ENCODE data around the gene PDE1A.

PDE1A gene

GRCh38 chr2:182426918-182427240 lies at the start of gene PDE1A:
Gene PDE1A (minus strand): TSS chr2:182427036.
- DNase-seq, result no peak

DNA sequence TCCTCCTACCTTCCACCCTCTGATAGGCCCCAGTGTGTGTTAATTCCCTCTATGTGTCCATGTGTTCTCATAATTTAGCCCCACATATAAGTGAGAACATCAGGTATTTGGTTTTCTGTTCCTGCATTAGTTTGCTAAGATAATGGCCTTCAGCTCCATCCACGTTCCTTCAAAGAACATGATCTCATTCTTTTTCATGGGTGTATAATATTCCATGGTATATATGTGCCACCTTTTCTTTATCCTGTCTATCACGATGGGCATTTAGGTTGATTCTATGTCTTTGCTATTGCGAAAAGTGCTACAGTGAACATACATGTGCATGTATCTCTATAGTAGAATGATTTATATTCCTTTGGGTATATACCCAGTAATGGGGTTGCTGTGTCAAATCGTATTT lies 46.8 kb upstream of the PDE1A start:
- no peak for DNase-seq

DNA sequence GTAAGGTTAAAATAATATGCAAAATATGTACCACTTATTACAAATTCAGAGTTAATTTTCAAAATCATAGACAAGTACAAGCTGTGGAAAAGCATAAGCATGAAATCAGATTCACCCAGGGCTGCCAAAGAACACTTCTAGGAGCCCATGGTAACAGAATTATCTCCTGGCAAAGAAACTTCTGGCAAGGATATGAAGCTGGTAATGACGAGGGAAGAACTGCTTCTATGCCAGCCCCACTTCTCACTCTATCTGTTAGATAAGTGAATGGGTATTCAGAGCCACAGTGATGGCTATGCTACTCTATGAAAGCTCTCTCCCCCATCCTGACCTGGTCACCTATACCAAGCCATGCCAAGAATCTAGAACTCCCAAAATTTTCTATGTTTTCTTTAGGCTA lies 36.9 kb upstream of the PDE1A start:
- DNase-seq, result no peak

DNA sequence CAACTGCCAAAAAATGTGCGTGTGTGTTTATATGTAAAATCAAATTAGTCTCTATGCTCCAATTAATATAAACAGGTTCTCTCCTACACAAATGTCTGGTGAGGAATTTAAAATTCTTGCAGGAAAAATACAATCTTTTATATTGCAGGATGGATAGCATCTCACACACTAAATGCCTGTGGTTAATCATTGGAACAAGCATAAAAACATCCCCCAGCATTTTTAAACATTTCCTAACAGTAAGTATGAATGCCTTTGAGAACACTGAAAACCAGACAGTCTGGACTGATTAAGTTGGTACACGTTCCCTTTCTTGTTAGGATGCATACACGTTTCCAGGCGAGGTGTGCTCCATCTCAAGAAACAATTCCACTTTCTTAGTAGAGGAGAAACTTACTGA lies 29.9 kb upstream of the PDE1A start:
- DNase-seq, result no peak

GRCh38 chr2:182452456-182452990 lies 25.7 kb upstream of the PDE1A start:
- no peak for DNase-seq

- DNase-seq, result no peak
These were observed 21.5 kb upstream of the PDE1A start for GRCh38 chr2:182448371-182448770.

DNA sequence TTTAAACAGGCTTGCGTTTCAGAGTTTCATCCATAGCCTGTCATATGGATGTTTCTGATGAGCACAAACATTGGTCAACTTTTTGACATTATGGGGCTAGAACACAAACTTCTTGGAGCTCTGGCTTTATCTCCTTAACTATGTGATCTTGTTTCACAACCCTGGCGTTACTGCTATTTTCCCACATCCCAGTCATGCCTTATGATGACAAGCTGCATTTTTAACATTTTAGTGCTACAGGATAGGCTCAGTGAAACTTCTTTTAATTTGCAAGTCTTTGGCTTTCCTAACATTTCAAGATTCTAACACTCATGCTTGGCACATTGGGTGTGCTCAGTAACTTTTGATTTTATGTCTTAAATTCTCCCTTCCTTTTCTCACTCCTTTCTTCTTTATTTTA lies 21.0 kb upstream of the PDE1A start:
- DNase-seq, result no peak

- DNase-seq, result no peak
These were observed 20.3 kb upstream of the PDE1A start for GRCh38 chr2:182447163-182447562.

GRCh38 chr2:182446087-182446486 lies 19.3 kb upstream of the PDE1A start:
- no peak for DNase-seq

DNA sequence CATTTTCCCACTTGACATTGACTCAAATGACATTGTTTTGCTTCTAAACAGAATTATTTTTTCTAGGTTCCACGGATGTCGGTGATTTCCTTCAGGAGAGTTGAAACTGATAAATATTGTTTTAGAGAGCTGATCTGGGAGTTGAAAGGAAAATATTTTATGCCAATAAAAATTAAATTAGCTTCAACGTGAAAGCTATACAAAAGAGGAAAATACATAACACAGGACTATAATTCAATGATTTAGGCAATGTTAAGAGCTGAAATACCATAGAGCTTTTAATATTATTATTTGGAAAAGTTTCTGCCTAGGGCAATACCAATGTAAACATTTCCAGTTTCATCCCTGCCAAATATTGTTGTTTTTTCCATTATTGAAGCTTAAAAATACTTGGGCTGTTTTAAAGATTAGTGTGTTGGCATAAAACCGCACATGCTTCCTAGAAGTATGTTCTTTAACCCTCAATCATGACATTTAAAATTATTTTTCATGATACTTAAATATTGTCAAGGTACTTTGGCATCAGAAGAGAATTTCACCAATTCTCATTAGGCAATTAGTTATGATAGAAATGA lies 18.6 kb upstream of the PDE1A start:
- no peak for DNase-seq

DNA sequence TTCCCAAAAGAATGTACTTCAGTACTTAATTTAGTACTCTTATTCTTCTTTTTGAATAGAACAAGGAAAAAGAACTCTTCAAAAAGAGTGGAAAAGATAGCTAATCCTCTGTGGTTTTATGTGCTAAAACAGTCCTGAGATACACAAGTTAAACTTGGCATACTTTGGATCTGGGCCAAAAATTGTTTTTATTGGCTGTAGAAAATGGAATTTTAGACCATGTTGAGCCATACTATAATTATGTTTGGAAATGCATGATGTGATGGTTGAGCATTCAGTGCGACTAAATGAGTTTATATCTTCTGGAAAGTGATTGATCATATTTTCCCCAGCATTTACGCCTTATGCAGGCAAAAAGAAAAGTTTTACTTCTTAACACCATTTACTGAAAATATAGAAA lies 18.0 kb upstream of the PDE1A start:
- peak; percentile 47 for DNase-seq

- DNase-seq, result peak; percentile 78
These were observed 17.3 kb upstream of the PDE1A start for GRCh38 chr2:182444170-182444569.

- DNase-seq, result no peak
These were observed 9.4 kb upstream of the PDE1A start for GRCh38 chr2:182436252-182436651.

DNA sequence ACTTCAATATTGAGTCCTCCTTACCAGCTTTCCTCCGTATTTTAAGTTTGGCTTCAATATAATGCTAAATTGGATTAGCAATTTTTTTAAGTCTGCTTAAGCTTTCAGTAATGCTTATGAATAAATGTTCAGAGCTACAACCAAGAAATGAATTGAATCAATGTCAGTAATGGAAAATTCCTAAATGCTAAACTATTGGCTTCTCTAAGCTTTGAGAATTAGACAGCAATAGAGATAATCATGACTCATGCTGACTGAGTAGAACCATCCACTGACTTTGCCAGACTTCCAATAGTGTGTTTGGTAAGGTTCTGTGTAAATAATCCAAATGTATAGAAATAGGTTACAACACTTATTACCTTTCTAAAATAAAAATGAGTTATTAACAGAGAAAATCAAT lies 8.9 kb upstream of the PDE1A start:
- DNase-seq, result no peak

DNA sequence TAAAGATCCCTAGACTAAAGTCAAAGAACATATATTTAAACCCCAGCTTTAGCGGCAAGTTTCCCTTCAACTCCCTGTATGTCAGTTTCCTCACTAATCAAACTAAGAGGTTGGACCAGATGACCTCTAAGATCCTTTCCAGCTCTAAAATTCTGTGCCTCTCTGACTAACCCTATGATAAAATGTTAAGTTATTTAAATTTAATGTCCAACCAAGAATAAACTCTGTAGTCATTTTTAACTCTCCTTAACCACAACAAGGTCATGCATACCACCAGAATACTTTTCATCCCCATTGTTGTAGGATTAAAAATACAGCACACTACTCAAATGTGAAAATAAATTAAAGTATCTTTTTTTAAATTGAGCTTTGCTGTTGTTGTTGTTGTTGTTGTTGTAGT lies 5.2 kb upstream of the PDE1A start:
- DNase-seq, result no peak

DNA sequence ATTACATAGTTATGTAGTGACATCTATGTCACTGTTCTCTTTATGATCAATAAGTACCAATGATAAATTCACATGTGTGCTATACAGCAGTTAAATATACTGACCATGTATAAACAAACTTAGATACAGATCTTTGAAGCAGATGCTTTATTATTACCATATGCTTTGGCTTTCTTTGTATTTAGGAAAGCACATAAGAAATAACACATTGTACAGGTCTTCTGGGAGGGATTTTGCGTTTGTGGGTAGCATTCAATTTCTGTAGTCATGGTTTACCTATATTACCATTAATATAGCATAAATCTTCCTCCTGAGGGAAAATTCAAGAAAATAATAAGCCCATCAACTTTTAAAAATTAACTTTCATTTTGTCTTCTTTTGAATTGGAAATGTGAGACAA lies 1.6 kb upstream of the PDE1A start:
- no peak for DNase-seq

GRCh38 chr2:182426082-182426917 lies 536 bp downstream of the PDE1A start:
- no peak for DNase-seq

- DNase-seq, result no peak
These were observed 4.0 kb downstream of the PDE1A start for GRCh38 chr2:182422864-182423263.

DNA sequence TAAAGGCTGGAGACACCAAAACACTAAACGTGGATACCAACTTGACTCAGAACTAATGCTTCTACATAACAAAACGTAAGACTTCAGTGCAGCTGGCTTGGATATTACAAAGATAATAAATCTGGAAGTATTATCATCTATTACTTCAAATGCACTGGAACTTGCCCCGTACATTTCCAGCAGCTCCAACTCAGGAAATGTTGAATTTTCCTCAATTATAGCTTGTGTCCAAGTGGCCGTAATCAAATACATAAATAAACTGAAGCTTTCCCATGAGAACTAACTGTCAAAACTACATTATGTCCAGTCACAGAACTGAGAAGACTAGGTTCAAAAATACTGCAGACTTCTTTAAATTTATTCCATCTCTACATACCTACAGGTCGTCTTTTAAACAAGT lies 6.2 kb downstream of the PDE1A start:
- DNase-seq, result no peak

GRCh38 chr2:182416861-182417260 lies 10.0 kb downstream of the PDE1A start:
- no peak for DNase-seq

DNA sequence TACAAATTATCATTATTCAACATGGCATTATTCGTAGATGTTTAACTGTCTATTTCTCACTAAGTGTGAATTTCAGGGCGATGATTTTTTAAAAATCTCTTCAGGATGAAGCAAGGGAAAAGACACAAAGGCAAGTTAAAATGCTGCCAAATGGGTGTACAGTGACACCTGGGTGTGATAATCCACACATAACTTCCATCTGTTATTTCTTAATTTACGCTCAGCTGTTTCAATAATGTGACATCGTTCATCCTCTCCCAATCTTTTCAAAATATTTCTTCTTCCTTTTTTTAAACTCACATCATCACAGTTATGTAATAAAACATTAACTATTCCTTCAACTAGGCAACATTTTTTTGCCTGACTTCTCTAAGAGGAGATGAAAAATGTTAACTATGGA lies 10.6 kb downstream of the PDE1A start:
- DNase-seq, result no peak

DNA sequence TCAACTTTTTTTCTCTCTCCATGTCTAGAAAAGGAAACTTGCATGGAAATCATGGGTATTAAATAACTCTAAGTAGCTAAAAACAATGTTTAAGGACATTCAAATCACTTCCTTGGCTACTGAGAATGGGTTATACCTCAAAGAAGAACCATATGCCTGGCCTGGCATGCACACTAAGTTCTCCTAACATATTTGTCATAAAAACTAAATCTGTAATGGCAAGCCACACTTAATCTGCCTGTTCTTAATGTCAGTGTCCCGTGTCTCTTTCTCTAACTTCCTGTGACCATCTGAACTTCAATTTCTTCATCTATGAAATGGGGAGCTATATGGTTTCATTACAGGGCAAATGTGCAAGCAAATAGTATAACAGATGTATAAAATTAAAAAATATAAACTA lies 11.1 kb downstream of the PDE1A start:
- no peak for DNase-seq

DNA sequence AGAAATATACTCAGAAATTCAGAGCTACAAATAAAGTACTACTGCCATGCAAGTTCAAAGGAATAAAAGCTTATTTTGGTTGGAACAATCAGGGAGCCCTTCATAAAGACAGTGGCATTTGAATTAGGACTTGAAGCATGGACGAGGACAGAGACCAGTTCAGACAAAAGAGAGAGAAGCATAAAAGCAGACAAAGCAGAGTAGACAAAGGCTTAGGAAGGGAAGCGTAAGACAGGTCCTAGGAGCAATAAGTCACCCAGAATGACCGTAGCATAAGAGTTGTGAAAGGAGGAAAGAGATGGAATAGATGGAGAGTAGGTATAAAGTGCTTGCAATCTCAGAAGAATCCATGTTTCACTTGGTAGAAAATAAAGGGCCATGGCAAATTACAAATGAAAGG lies 14.0 kb downstream of the PDE1A start:
- DNase-seq, result no peak

DNA sequence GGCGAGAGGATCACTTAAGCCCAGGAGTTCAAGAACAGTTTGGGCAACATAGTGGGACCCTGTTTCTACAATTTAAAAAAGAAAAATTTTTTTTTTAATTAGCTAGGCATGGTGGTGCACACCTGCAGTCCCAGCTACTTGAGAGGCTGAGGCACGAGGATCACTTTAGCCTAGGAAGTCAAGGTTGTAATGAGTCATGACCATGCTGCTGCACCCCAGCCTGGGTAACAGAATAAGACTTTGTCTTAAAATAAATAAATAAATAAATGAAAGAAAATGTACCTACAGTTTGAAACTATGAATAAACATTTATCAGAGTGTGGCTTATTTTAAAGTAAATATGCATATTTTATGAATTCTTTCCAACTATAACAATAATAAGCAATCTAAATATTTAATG lies 16.7 kb downstream of the PDE1A start:
- no peak for DNase-seq

DNA sequence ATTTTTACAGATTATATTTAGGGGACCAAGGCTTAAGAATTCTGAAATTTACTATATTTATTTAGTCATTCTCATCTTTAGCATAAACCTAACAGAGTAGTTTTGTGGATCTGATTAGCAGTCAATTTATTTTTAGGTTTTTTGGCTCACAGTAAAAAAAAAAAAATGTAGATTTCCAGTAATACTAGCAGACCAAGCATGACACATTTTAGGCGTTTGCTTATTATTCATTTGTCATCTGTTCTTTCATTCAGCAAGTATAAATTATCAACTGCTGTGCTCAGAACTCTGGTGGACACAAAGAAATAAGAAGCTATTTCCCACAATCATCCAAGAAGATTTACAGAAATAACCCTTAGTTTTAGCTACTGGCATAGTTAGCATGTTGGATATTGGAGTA lies 20.6 kb downstream of the PDE1A start:
- DNase-seq, result no peak
